Dendritic cell treated with granulocyte-macrophage colony-stimulating factor and Interleukin-4, amounts not matched to agents 40 ng/mL and 50 ng/mL, for 4 days (primary cell): ENCODE measurements around the gene MRPL18.

ENCODE experiments used
- H3K27ac Mint-ChIP-seq: one replicate; pipeline ENCODE4 v1.8.0; 2022; ENCODE audit warnings: mild to moderate bottlenecking, mixed read lengths
- H3K27me3 Mint-ChIP-seq: one replicate; pipeline ENCODE4 v1.8.0; 2022; ENCODE audit warnings: mild to moderate bottlenecking, mixed read lengths
- H3K36me3 Mint-ChIP-seq: one replicate; pipeline ENCODE4 v1.8.0; 2022; ENCODE audit warnings: low read depth, mixed read lengths
- H3K4me1 Mint-ChIP-seq: one replicate; pipeline ENCODE4 v1.8.0; 2022; ENCODE audit warnings: low read depth, mixed read lengths
- H3K4me3 Mint-ChIP-seq: one replicate; pipeline ENCODE4 v1.8.0; 2022; ENCODE audit warnings: mild to moderate bottlenecking, moderate library complexity, mixed read lengths
- H3K9me3 Mint-ChIP-seq: one replicate; pipeline ENCODE4 v1.8.0; 2022; ENCODE audit warnings: mixed read lengths
- intact Hi-C: fragments of 100-400 bp; cut with micrococcal nuclease; formaldehyde crosslinking; loops from one replicate; pipeline ENCODE4 v1.15.0; 2022

MRPL18 gene

DNA sequence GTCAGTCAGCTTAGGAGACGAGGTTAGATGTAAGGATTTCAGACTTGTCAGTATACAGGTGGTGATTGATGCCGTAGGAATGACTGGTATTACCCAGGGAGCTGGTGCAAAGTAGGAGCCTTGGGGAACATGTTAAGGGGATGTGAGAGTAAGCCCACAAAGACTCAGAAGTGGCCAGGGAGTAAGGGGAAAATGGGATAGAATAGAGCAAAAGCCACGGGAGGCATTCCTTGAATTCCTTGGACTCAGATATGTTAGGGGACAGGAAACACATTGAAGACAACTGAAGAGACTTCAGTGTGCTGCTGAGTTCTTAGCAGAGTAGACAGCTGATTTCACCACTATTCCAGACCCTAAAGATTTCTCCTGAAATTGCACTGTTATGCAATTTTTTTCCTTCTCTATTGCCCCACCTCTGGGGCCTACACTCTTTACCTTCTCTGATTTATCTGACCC is 29.6 kb upstream of the MRPL18 start:
- no peaks in the 10 kb centered on the region for H3K27me3 Mint-ChIP-seq
- H3K36me3 Mint-ChIP-seq, result peaks cover 89% of the 10 kb centered on the region
- intact Hi-C loops, result loop anchor here (2.0 kb wide), 1 partner anchor 32 kb away; no protein-coding TSS in a partner anchor
- H3K4me3 Mint-ChIP-seq, result peak overlapping the region; percentile 95
- peaks cover 39% of the 10 kb centered on the region for H3K4me1 Mint-ChIP-seq
- peak overlapping the region; percentile 95 for H3K27ac Mint-ChIP-seq
- no peaks in the 10 kb centered on the region for H3K9me3 Mint-ChIP-seq

DNA sequence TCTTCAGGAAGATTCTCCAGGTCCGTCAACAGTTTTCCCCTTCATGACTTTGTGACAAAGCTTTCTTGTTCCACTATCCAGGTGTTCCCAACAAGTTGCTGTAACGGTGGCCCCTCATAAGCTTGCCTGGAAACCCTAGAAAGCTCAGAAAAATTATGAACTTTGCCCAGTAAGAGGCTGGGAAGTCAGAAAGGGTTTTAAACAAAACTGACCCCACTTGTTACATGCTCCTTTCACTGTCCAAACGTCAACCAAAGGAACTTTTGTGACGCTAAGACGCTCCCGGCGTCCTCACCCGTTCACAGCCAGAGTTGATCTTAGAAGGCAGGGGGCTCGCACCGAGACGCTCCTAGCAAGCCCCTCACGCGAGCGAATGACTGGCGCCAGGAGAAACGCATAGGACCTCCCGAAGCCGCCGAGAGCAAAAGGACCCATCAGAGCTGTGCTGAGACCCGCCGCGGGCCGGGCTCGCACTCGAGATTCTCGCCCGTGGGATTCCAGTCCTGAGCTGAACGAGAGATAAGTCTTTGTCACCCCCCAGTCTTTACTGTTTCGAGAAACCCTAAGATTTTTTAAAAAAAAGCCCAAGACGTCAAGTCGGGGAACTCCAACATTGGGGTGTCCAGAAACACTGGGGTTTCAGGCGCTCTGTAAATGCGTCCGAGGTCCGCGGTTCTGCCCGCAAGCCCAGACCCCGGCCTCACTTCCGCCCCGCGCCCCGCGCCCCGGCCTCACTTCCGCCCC is 29.0 kb upstream of the MRPL18 start:
- intact Hi-C loops, result loop anchor here (2.0 kb wide), 1 partner anchor 32 kb away; no protein-coding TSS in a partner anchor
- H3K9me3 Mint-ChIP-seq, result no peaks in the 10 kb centered on the region
- H3K27me3 Mint-ChIP-seq, result no peaks in the 10 kb centered on the region
- peaks cover 39% of the 10 kb centered on the region for H3K4me1 Mint-ChIP-seq
- H3K4me3 Mint-ChIP-seq, result peak overlapping the region; percentile 95
- H3K27ac Mint-ChIP-seq, result peak overlapping the region; percentile 95
- H3K36me3 Mint-ChIP-seq, result peaks cover 88% of the 10 kb centered on the region

DNA sequence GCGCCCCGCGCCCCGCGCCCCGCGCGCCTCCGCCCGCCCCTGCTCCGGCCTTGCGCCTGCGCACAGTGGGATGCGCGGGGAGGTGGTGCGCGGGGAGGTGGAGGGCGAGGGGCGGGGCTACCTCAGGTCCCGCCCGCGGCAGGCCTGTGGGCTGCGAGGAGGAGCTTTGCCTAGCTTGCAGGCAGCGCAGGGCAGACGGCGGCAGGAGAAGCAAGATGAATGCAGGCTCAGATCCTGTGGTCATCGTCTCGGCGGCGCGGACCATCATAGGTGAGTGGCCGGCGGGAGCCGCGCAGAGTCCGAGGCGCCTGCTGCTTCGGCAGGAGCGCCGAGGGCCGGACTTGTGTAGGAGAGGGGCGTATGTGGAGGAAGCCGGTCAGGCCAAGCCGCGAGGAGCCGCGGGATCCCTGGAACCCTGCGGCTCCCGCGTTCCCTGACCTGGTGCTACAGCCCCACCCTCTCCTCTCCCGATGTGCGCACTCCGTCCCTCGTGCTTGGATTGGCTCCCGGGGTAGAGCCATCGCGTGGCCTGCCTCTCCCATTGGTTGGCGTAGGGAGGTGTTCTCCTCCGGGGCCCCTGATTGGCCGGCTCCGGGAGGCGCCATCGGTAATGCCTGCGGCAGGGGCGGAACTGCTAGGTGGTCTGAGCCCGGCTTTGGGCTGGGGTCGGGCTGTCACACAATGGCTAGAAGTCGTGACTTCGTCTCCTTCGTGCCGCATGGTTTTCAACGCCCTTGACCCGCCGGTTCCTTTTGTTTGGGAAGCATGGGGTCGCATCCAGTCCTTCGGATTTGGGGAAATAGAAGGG is 28.2 kb upstream of the MRPL18 start, which contains the start of gene ACAT2:
Gene ACAT2, plus strand, starts transcription at position 173 of the 808 bp plus-strand sequence. Its CDS starts 43 bp downstream, at position 216.
- no peaks in the 10 kb centered on the region for H3K9me3 Mint-ChIP-seq

DNA sequence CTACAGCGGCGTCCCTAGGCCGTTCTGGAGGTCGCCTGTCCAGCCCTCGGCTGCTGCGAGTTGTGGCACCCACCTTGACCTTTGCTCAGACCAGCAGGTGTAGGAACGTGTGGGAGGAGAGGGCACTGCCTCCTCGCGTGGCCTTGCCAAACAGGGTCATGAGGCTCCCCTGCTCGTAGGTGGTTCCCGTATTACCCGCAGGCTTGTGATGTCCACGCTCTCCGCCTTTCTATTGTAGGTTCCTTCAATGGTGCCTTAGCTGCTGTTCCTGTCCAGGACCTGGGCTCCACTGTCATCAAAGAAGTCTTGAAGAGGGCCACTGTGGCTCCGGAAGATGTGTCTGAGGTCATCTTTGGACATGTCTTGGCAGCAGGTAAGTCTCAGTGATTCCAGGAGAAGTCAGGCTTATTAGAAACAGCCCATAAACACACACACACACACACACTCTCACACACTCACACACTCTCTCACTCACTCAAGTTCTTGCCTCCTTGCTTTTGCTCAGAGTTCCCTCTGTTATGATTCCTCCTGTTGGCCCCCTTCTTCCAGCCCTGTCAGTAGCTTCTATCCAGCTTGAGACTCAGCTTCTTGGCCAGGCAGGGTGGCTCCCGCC is 27.5 kb upstream of the MRPL18 start:
- peaks cover 88% of the 10 kb centered on the region for H3K36me3 Mint-ChIP-seq
- intact Hi-C loops, result loop anchor here (1.0 kb wide), 2 partner anchors 27 to 71 kb away; partner anchors contain the start of gene TCP1
- H3K9me3 Mint-ChIP-seq, result no peaks in the 10 kb centered on the region
- H3K27me3 Mint-ChIP-seq, result no peaks in the 10 kb centered on the region
- peak overlapping the region; percentile 95 for H3K4me3 Mint-ChIP-seq
- peak overlapping the region; percentile 95 for H3K27ac Mint-ChIP-seq
- peaks cover 39% of the 10 kb centered on the region for H3K4me1 Mint-ChIP-seq

More for the DNA sequence above, 28.2 kb upstream of the MRPL18 start, which contains the start of gene ACAT2:
- Mint-ChIP-seq H3K27me3 (no peaks in the 10 kb centered on the region), H3K4me3 (peak within 1 kb of the TSS; percentile 95), H3K36me3 (peaks cover 88% of the 10 kb centered on the region), H3K4me1 (peaks cover 39% of the 10 kb centered on the region), H3K27ac (peak within 1 kb of the TSS; percentile 95)
- intact Hi-C loops, result loop anchor here (1.0 to 2.0 kb wide), 3 partner anchors 27 to 71 kb away; partner anchors contain the start of gene TCP1

DNA sequence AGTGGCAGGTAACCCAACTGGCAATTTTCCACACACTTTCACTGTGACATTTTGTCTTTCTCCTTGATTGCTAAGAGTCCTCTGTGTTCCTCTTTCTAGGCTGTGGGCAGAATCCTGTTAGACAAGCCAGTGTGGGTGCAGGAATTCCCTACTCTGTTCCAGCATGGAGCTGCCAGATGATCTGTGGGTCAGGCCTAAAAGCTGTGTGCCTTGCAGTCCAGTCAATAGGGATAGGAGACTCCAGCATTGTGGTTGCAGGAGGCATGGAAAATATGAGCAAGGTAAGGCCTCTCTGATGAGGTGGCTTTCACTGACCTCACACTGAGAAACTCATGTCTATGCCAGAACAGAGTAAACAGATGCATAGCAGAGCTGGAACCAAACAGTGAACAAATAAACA is 23.4 kb upstream of the MRPL18 start:
- H3K27ac Mint-ChIP-seq, result no peak overlapping the region
- peaks cover 20% of the 10 kb centered on the region for H3K4me1 Mint-ChIP-seq
- no peaks in the 10 kb centered on the region for H3K9me3 Mint-ChIP-seq
- H3K27me3 Mint-ChIP-seq, result no peaks in the 10 kb centered on the region
- intact Hi-C loops, result no loop called here
- H3K36me3 Mint-ChIP-seq, result peaks cover 96% of the 10 kb centered on the region
- no peak overlapping the region for H3K4me3 Mint-ChIP-seq

DNA sequence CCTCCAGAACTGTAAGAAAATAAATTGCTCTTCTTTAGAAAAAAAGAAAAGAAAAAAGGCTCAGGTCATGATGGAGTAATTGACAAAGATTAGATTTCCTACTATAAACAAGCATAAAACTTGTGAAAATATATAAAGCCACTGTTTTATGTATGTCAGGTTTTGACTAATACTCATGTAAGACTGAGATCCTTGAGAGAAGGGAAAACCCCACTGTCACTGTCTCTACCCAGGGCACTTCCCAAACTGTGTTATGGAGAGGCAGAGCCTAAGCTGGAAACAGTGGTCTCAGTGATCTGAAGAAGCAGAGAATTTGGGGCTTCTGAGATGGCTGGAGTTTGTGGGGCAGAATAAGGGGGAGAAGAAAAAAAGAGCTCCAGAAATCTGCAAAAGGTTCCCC is 20.8 kb upstream of the MRPL18 start:
- Mint-ChIP-seq H3K36me3 (peaks cover 97% of the 10 kb centered on the region), H3K27ac (no peak overlapping the region), H3K9me3 (no peaks in the 10 kb centered on the region), H3K27me3 (no peaks in the 10 kb centered on the region), H3K4me3 (no peak overlapping the region), H3K4me1 (peaks cover 5% of the 10 kb centered on the region)
- intact Hi-C loops, result no loop called here

DNA sequence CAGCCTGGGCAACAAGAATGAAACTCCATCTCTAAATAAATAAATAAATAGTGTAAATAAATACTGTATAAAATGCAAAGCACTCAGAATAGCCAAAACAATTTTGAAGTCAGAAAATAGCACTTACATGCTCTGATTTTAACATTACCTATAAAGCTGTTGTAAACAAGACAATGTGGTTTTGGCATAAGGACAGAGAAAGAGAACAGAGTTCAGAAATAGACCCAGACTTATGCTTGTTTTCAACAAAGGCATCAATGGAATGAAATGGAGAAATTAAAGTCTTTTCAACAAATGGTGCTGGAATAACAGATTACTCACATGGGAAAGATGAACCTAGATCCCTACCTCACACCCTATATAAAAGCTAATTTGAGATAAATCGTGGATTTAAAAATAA is 18.1 kb upstream of the MRPL18 start:
- Mint-ChIP-seq H3K4me1 (peaks cover 10% of the 10 kb centered on the region), H3K4me3 (no peak overlapping the region), H3K36me3 (peaks cover 98% of the 10 kb centered on the region), H3K27ac (no peak overlapping the region), H3K9me3 (no peaks in the 10 kb centered on the region), H3K27me3 (no peaks in the 10 kb centered on the region)
- intact Hi-C loops, result loop anchor here (10.0 kb wide), 1 partner anchor 313 kb away; no protein-coding TSS in a partner anchor

DNA sequence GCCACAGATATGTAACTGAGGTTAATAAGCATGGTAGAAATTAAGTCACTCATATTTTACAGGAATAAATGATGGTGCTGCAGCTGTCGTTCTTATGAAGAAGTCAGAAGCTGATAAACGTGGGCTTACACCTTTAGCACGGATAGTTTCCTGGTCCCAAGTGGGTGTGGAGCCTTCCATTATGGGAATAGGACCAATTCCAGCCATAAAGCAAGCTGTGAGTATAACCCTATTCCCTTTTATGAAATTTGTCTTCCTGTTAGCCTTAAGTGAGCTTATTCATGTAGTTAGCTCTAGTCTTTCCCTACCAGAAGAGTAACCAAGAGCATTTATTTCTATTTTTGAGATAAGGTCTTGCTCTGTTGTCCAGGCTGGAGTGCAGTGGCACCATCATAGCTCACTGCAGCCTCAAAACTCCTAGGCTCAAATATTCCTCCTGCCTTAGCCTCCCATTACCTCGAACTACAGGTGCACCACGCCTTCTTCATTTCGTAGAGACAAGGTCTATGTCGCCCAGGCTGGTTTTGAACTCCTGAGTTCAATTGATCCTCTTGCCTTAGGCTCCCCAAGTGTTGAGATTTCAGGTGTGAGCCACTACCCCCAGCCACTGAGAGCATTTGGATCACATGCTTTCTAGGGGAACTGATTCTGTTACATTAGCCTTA is 12.9 kb upstream of the MRPL18 start:
- intact Hi-C loops, result loop anchor here (10.0 kb wide), 1 partner anchor 307 kb away; no protein-coding TSS in a partner anchor
- H3K9me3 Mint-ChIP-seq, result no peaks in the 10 kb centered on the region
- H3K36me3 Mint-ChIP-seq, result peaks cover 98% of the 10 kb centered on the region
- no peak overlapping the region for H3K27ac Mint-ChIP-seq
- no peak overlapping the region for H3K4me3 Mint-ChIP-seq
- H3K27me3 Mint-ChIP-seq, result no peaks in the 10 kb centered on the region
- H3K4me1 Mint-ChIP-seq, result peaks cover 8% of the 10 kb centered on the region

DNA sequence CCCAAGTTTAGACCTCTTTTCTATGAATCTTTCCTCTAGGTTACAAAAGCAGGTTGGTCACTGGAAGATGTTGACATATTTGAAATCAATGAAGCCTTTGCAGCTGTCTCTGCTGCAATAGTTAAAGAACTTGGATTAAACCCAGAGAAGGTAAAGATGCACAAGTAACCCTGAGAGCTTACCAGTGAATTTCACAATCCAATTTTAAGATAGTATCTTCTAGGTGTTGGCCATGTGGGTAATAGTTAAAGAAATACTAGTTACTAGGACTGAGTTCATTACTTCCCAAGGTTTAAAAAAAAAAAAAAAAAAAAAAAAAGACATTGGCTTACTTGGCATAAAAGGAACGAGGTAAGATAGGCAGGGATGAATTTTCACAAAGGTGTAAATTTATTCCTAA is 12.1 kb upstream of the MRPL18 start:
- Mint-ChIP-seq H3K27ac (no peak overlapping the region), H3K27me3 (no peaks in the 10 kb centered on the region), H3K36me3 (peaks cover 100% of the 10 kb centered on the region), H3K4me1 (peaks cover 15% of the 10 kb centered on the region), H3K4me3 (no peak overlapping the region), H3K9me3 (no peaks in the 10 kb centered on the region)
- intact Hi-C loops, result loop anchor here (10.0 kb wide), 1 partner anchor 307 kb away; no protein-coding TSS in a partner anchor

DNA sequence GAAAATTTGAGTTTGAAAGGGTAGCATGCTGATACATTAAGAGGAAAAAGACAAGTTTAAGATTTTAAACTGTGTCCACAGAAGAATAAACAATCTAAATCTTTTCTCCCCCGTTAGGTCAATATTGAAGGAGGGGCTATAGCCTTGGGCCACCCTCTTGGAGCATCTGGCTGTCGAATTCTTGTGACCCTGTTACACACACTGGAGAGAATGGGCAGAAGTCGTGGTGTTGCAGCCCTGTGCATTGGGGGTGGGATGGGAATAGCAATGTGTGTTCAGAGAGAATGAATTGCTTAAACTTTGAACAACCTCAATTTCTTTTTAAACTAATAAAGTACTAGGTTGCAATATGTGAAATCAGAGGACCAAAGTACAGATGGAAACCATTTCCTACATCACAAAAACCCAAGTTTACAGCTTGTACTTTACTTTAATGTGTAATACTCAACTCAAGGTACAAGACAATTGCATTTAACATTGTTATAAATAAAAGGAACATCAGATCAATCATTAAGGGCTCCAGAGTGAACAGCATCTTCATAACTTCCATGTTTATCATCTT is 11.6 kb upstream of the MRPL18 start:
- Mint-ChIP-seq H3K4me1 (peaks cover 15% of the 10 kb centered on the region), H3K27me3 (no peaks in the 10 kb centered on the region), H3K27ac (no peak overlapping the region), H3K9me3 (no peaks in the 10 kb centered on the region), H3K36me3 (peaks cover 100% of the 10 kb centered on the region), H3K4me3 (no peak overlapping the region)
- intact Hi-C loops, result loop anchor here (10.0 kb wide), 1 partner anchor 306 kb away; no protein-coding TSS in a partner anchor

DNA sequence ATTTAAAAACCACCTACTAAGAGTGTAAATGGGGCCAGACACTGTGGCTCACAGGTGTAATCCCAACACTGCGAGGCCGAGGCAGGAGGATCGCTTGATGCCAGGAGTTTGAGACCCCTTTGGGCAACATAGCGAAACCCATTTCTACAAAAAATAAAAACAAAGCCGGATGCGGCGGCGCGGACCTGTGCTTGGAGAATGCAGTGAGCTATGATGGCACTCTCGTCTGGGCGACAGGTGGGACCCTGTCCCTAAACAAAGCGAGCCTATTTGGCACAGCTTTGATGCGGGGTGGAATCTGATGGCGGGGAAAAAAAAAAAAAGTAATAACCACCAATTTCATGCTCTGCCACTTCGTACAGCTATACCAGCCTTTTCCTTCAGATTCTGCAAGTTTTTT is 2.0 kb upstream of the MRPL18 start:
- Mint-ChIP-seq H3K27me3 (no peaks in the 10 kb centered on the region), H3K27ac (peak overlapping the region; percentile 88), H3K4me1 (peaks cover 36% of the 10 kb centered on the region), H3K9me3 (no peaks in the 10 kb centered on the region), H3K36me3 (peaks cover 99% of the 10 kb centered on the region), H3K4me3 (peak overlapping the region; percentile 91)
- intact Hi-C loops, result loop anchor here (5.0 kb wide), 1 partner anchor 36 kb away; no protein-coding TSS in a partner anchor

DNA sequence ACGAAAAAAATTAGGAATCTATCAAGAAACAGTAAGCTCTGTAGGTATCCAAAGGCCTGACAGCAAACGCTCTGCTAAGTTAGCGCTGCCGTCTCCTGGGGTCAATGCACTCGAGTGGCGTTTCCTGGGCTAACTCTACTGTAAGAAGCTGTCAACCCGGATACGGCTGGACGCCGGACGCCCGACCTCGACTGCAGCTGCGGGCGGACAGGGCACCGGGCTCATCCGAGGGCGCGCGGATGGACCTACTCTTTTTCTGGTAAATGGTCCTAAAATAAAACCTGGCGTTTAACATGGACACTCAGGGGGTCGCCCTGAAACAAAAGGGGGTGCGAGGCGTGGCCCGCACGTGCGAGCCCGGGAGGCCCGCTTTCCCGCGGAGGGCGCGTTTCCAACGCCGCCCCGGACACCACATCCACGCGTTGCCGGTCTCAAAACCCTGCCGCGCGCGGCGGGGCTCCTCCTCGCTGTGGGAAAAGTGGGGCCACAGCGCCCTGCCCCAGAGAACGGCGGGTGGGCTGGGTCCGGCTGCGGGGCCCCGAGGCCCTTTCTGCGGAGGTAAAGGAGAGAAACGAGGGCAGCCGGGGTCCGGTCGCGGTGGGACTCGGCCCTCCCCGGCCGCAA is 1.4 kb upstream of the MRPL18 start:
- no peaks in the 10 kb centered on the region for H3K27me3 Mint-ChIP-seq
- peak overlapping the region; percentile 88 for H3K27ac Mint-ChIP-seq
- peaks cover 99% of the 10 kb centered on the region for H3K36me3 Mint-ChIP-seq
- H3K4me1 Mint-ChIP-seq, result peaks cover 36% of the 10 kb centered on the region
- H3K4me3 Mint-ChIP-seq, result peak overlapping the region; percentile 91
- no peaks in the 10 kb centered on the region for H3K9me3 Mint-ChIP-seq
- intact Hi-C loops, result loop anchor here (1.0 to 5.0 kb wide), 3 partner anchors 27 to 62 kb away; partner anchors contain the start of genes ACAT2 and WTAP
